ENCODE data around the gene LIPM.

LIPM gene

GRCh38 chr10:88802523-88803285, at the start of gene LIPM:
TSS of gene LIPM (plus strand) at chr10:88802730. CDS start at chr10:88802897, 167 bp downstream.
- no peak for DNase-seq

- DNase-seq: no peak
Observed at GRCh38 chr10:88754287-88754686, 48.2 kb upstream of the LIPM start.

- no peak for DNase-seq
Observed at GRCh38 chr10:88755753-88756152, 46.8 kb upstream of the LIPM start.

- no peak for DNase-seq
Observed at GRCh38 chr10:88756660-88757059, 45.9 kb upstream of the LIPM start.

GRCh38 chr10:88759366-88760101, 43.0 kb upstream of the LIPM start, which contains the start of gene LIPN:
TSS of gene LIPN (plus strand) at chr10:88760020. CDS start at chr10:88761406, 1,386 bp downstream.
- DNase-seq: no peak

GRCh38 chr10:88762906-88763305, 39.6 kb upstream of the LIPM start:
- DNase-seq: no peak

GRCh38 chr10:88763441-88763840, 39.1 kb upstream of the LIPM start:
- DNase-seq: no peak

- DNase-seq: no peak
Observed at GRCh38 chr10:88764110-88764509, 38.4 kb upstream of the LIPM start.

- no peak for DNase-seq
Observed at GRCh38 chr10:88765816-88766215, 36.7 kb upstream of the LIPM start.

GRCh38 chr10:88769384-88769783, 33.1 kb upstream of the LIPM start:
- DNase-seq: no peak

- no peak for DNase-seq
Observed at GRCh38 chr10:88781206-88781605, 21.3 kb upstream of the LIPM start.

- no peak for DNase-seq
Observed at GRCh38 chr10:88782222-88782621, 20.3 kb upstream of the LIPM start.

- no peak for DNase-seq
Observed at GRCh38 chr10:88783724-88784123, 18.8 kb upstream of the LIPM start.

- no peak for DNase-seq
Observed at GRCh38 chr10:88786032-88786770, 16.3 kb upstream of the LIPM start.

- no peak for DNase-seq
Observed at GRCh38 chr10:88787463-88787862, 15.1 kb upstream of the LIPM start.

GRCh38 chr10:88788924-88789323, 13.6 kb upstream of the LIPM start:
- no peak for DNase-seq

GRCh38 chr10:88791924-88792323, 10.6 kb upstream of the LIPM start:
- no peak for DNase-seq

GRCh38 chr10:88792661-88793060, 9.9 kb upstream of the LIPM start:
- no peak for DNase-seq

- DNase-seq: no peak
Observed at GRCh38 chr10:88793712-88794299, 8.7 kb upstream of the LIPM start.

GRCh38 chr10:88794731-88795130, 7.8 kb upstream of the LIPM start:
- no peak for DNase-seq

- no peak for DNase-seq
Observed at GRCh38 chr10:88800152-88801125, 2.1 kb upstream of the LIPM start.

- no peak for DNase-seq
Observed at GRCh38 chr10:88803641-88804040, 1.1 kb downstream of the LIPM start.
